ENCODE data around the gene CDH12. TPM values are rescaled to one million over a fixed set of nuclear protein-coding genes. Genes with fewer than 3 reads are reported as not detected.

CDH12 gene
- total RNA-seq, 1 experiment from 2014 or later: not detected

- Histone ChIP-seq H2AK5ac (ENCODE audit: insufficient read length, low read length) (no peak overlapping the region), H2AFZ (ENCODE audit: low read length) (no peak overlapping the region), H3K4me2 (ENCODE audit: insufficient read depth, insufficient read length, low read length) (no peak overlapping the region), H4K20me1 (ENCODE audit: control insufficient read depth, insufficient read depth, insufficient read length) (no peaks in the 10 kb centered on the region), H3K18ac (ENCODE audit: insufficient read length, low read depth, low read length) (no peak overlapping the region), H4K5ac (ENCODE audit: insufficient read length, low read depth, low read length) (no peak overlapping the region), H3K79me1 (ENCODE audit: insufficient read depth, low read depth, low read length, poor library complexity, severe bottlenecking) (no peaks in the 10 kb centered on the region), H3K4ac (ENCODE audit: low read depth, low read length) (no peak overlapping the region), H4K8ac (replicated peaks; ENCODE audit: insufficient read length, low read depth, low read length) (no peak overlapping the region), H2BK20ac (ENCODE audit: low read depth, low read length, poor library complexity, severe bottlenecking) (no peak overlapping the region), H3K4me1 (ENCODE audit: insufficient read depth, low read length) (no peaks in the 10 kb centered on the region), H2BK12ac (ENCODE audit: insufficient read length, low read depth, low read length) (no peak overlapping the region), H3K9me3 (ENCODE audit: control insufficient read depth, low read depth, low read length) (no peaks in the 10 kb centered on the region), H2BK120ac (ENCODE audit: low read depth, low read length, poor library complexity, severe bottlenecking) (no peak overlapping the region), H3K56ac (ENCODE audit: insufficient read length, low read depth, low read length) (no peak overlapping the region), H3K27ac (ENCODE audit: insufficient read length, low read depth, low read length) (no peak overlapping the region), H3K14ac (ENCODE audit: insufficient read depth, low read length) (no peak overlapping the region), H2BK15ac (ENCODE audit: low read depth, low read length) (no peak overlapping the region), H4K91ac (ENCODE audit: insufficient read length, low read depth, low read length) (no peak overlapping the region), H3K9ac (ENCODE audit: extremely low read depth, insufficient read length, low read length) (no peak overlapping the region), H3K23me2 (ENCODE audit: insufficient read length, low read depth, low read length, poor library complexity, severe bottlenecking) (no peaks in the 10 kb centered on the region), H3T11ph (ENCODE audit: low read length) (no peak overlapping the region), H3K23ac (ENCODE audit: insufficient read length, low read depth, low read length) (no peak overlapping the region), H2BK5ac (ENCODE audit: insufficient read length, low read length) (no peak overlapping the region), H3K27me3 (ENCODE audit: insufficient read depth, low read length) (no peaks in the 10 kb centered on the region), H3K79me2 (ENCODE audit: insufficient read depth, low read length) (no peaks in the 10 kb centered on the region)
- DNase-seq: no peak
- no CpG with 5 or more reads among the region's 2 CpGs for WGBS (ENCODE audit: extremely low coverage, insufficient read length, low lambda C conversion rate)
- no peak overlapping the region for H3K4me3 Mint-ChIP-seq
- no peak for TF ChIP-seq CTCF (conservative IDR thresholded peaks at IDR 0.05)
- H3K9me3 Mint-ChIP-seq: no peaks in the 10 kb centered on the region
- H3K27me3 Mint-ChIP-seq (ENCODE audit: low read depth): peaks cover 2% of the 10 kb centered on the region; the same call in 1 of the 2 replicates
- no peaks in the 10 kb centered on the region for H3K36me3 Mint-ChIP-seq (ENCODE audit: insufficient read depth in 1 of 3, low read depth in 3 of 3)
- no peaks in the 10 kb centered on the region for H3K4me1 Mint-ChIP-seq
- no peak overlapping the region for H3K27ac Mint-ChIP-seq
These were observed 8.5 kb downstream of the CDH12 start for GRCh38 chr5:22844636-22845035.
